ENCODE measurements around the gene SPIN3.
"Not testable (repeated sequence)": the region's sequence is repeated elsewhere in the genome, so short reads cannot be mapped to it uniquely, and the experiment has no call there.

The SPIN3 gene

DNA sequence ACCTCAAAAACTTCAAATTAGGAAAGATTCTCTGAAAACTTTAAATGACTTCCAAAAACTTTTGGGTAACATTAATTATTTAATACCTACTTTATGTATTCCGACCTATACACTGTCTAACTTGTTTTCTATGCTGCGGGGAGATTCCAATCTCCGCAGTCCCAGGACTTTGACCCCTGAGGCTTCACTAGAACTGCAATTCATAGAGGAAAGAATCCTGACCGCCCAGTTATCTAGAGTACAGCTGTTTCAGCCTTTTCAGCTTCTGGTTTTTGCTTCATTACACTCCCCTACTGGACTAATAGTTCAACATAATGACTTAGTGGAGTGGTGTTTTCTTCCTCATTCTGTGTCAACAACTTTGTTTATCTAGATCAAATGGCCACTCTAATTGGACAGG, 50.1 kb downstream of the SPIN3 start:
- DNase-seq (ENCODE audit: low spot score); H3K4me1 Mint-ChIP-seq (ENCODE audit: low read depth); H3K4me3 Mint-ChIP-seq; H3K36me3 Mint-ChIP-seq (ENCODE audit: low read depth); H3K27ac Mint-ChIP-seq; H3K27me3 Mint-ChIP-seq (ENCODE audit: low read depth): not testable (repeated sequence)
- H3K9me3 Mint-ChIP-seq: peaks cover 15% of the 10 kb centered on the region

- Mint-ChIP-seq H3K36me3 (ENCODE audit: low read depth) (no peaks in the 10 kb centered on the region), H3K27ac (no peak overlapping the region), H3K27me3 (ENCODE audit: low read depth) (no peaks in the 10 kb centered on the region), H3K9me3 (peaks cover 11% of the 10 kb centered on the region), H3K4me1 (ENCODE audit: low read depth) (no peaks in the 10 kb centered on the region), H3K4me3 (no peak overlapping the region)
- DNase-seq (ENCODE audit: low spot score): no peak
Measured at GRCh38 chrX:56943264-56943663, 52.1 kb downstream of the SPIN3 start.

Data from T-helper 2 cell treated with Interferon-gamma antibody and Interleukin-4, amounts not matched to agents 5 μg/mL and 100 μg/mL, for 36 hours (primary cell).